HEK293T (cell line): ENCODE measurements around the gene FAM149B1.

ENCODE experiments used
- ARNT ChIP-seq: fragments of 450-650 bp; IDR thresholded peaks from 2 replicates; pipeline ENCODE4 v1.6.1; 2017; ENCODE audit warnings: mild to moderate bottlenecking
- ELF4 ChIP-seq: fragments of 450-650 bp; IDR thresholded peaks from 2 replicates; pipeline ENCODE4 v1.6.1; 2017; ENCODE audit warnings: antibody characterized with exemption
- LEF1 ChIP-seq: fragments of 450-650 bp; IDR thresholded peaks from 2 replicates; pipeline ENCODE4 v1.6.1; 2017; ENCODE audit warnings: mild to moderate bottlenecking, borderline replicate concordance
- NFRKB ChIP-seq: fragments of 450-650 bp; IDR thresholded peaks from 2 replicates; pipeline ENCODE4 v1.6.1; 2016; ENCODE audit warnings: mild to moderate bottlenecking, moderate library complexity
- SP1 ChIP-seq: fragments of 450-650 bp; IDR thresholded peaks from 2 replicates; pipeline ENCODE4 v1.6.1; 2017
- SUZ12 ChIP-seq: fragments of 450-650 bp; IDR thresholded peaks from 2 replicates; pipeline ENCODE4 v1.6.1; 2016; ENCODE audit warnings: mild to moderate bottlenecking
- TARDBP ChIP-seq: fragments of 450-650 bp; IDR thresholded peaks from 2 replicates; pipeline ENCODE4 v1.6.1; 2016

GRCh38 chr10:73168465-73168803, 515 bp downstream of the FAM149B1 start:
- TF ChIP-seq ELF4 (no peak), NFRKB (no peak), SUZ12 (no peak), ARNT (no peak), SP1 (no peak), TARDBP (no peak), LEF1 (no peak)
